ENCODE results near the gene CPLX1. TPM values are rescaled to one million over a fixed set of nuclear protein-coding genes. Genes with fewer than 3 reads are reported as not detected.

Gene CPLX1
- total and polyA plus RNA-seq, 2 donors (not counting 1 experiment from before 2014, with no cell fraction given): 0.03 to 0.66 TPM

DNA sequence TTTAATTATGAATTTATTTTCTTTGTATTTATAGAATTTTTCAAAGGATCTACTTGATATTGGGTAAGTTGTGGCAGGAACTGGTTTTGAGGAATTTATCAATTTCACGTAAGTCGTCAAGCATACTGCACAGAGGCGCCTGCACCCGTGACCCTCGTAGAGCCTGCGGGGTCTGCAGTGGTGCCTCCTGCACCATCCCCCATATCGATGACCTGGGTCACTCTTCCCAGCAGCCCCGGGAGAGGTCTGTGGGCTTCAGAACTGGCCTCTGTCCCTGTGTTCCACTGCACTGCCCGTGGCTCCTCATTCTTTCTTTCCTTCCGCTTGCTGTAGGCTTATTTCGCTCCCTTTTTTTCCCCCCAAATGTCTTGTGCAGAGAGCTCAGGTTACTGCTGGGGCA lies 31.5 kb upstream of the CPLX1 start:
- Histone ChIP-seq H3K36me3 (ENCODE audit: control insufficient read depth, insufficient read depth, low read length) (peaks cover 22% of the 10 kb centered on the region), H3K4me2 (ENCODE audit: extremely low read depth, insufficient read depth, low read length) (no peak overlapping the region)
- no peak for DNase-seq (ENCODE audit: low read depth in 2 of 2)

DNA sequence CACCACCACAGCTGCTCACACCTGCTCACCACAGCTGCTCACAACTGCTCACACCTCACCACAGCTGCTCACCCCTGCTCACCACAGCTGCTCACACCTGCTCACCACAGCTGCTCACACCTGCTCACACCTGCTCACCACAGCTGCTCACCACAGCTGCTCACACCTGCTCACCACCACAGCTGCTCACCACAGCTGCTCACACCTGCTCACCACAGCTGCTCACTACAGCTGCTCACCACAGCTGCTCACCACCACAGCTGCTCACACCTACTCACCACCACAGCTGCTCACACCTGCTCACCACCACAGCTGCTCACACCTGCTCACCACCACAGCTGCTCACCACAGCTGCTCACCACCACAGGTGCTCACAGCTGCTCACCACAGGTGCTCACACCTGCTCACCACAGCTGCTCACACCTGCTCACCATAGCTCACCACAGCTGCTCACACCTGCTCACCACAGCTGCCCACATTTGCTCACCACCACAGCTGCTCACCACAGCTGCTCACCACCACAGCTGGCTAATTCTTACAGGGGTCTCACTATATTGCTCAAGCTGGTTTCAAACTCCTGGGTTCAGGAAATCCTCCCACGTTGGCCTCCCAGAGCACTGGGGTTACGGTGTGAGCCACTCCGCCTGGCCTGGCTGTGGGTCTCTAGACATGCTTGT lies 30.4 kb upstream of the CPLX1 start:
- Histone ChIP-seq H3K9ac (ENCODE audit: insufficient read depth, low read length) (no peak overlapping the region), H4K20me1 (ENCODE audit: control insufficient read depth, extremely low read depth, insufficient read depth, low read length) (no peaks in the 10 kb centered on the region), H2AFZ (ENCODE audit: low read length) (no peak overlapping the region), H3K4me2 (ENCODE audit: extremely low read depth, insufficient read depth, low read length) (no peak overlapping the region), H3K27ac (ENCODE audit: insufficient read depth, low read length) (no peak overlapping the region), H3K9me3 (ENCODE audit: control insufficient read depth, insufficient read depth, low read depth, low read length) (no peaks in the 10 kb centered on the region), H3K4me3 (replicated peaks in 1 of 4; ENCODE audit: control extremely low read depth in 1 of 4, insufficient read depth in 1 of 4, low read depth in 3 of 4, low read length in 4 of 4) (no peak overlapping the region), H3K27me3 (ENCODE audit: control insufficient read depth, insufficient read depth, low read length) (no peaks in the 10 kb centered on the region), H3K36me3 (ENCODE audit: control insufficient read depth, insufficient read depth, low read length) (peaks cover 23% of the 10 kb centered on the region), H3K79me2 (ENCODE audit: control insufficient read depth, insufficient read depth, low read length) (no peaks in the 10 kb centered on the region), H3K4me1 (ENCODE audit: control insufficient read depth, extremely low read depth, insufficient read depth, low read length) (no peaks in the 10 kb centered on the region)
- TF ChIP-seq CTCF (conservative IDR thresholded peaks at IDR 0.05 in 1 of 2, IDR thresholded peaks at IDR 0.05 in 1 of 2; ENCODE audit: low read depth in 1 of 2, low read length in 2 of 2) (no peak), EZH2 (IDR thresholded peaks at IDR 0.05; ENCODE audit: low read length, missing control alignments) (no peak)
- DNase-seq (ENCODE audit: low read depth in 2 of 2): no peak

More for the DNA sequence above, 31.5 kb upstream of the CPLX1 start:
- Histone ChIP-seq H3K79me2 (ENCODE audit: control insufficient read depth, insufficient read depth, low read length) (no peaks in the 10 kb centered on the region), H3K4me3 (replicated peaks in 1 of 4; ENCODE audit: control extremely low read depth in 1 of 4, insufficient read depth in 1 of 4, low read depth in 3 of 4, low read length in 4 of 4) (no peak overlapping the region), H3K27me3 (ENCODE audit: control insufficient read depth, insufficient read depth, low read length) (no peaks in the 10 kb centered on the region), H3K4me1 (ENCODE audit: control insufficient read depth, extremely low read depth, insufficient read depth, low read length) (no peaks in the 10 kb centered on the region), H3K9me3 (ENCODE audit: control insufficient read depth, insufficient read depth, low read depth, low read length) (no peaks in the 10 kb centered on the region), H2AFZ (ENCODE audit: low read length) (no peak overlapping the region), H3K9ac (ENCODE audit: insufficient read depth, low read length) (no peak overlapping the region), H3K27ac (ENCODE audit: insufficient read depth, low read length) (no peak overlapping the region), H4K20me1 (ENCODE audit: control insufficient read depth, extremely low read depth, insufficient read depth, low read length) (no peaks in the 10 kb centered on the region)
- TF ChIP-seq CTCF (conservative IDR thresholded peaks at IDR 0.05 in 1 of 2, IDR thresholded peaks at IDR 0.05 in 1 of 2; ENCODE audit: low read depth in 1 of 2, low read length in 2 of 2): no peak
- TF ChIP-seq EZH2 (IDR thresholded peaks at IDR 0.05; ENCODE audit: low read length, missing control alignments): no peak

GRCh38 chr4:855880-856224 lies 29.9 kb upstream of the CPLX1 start:
- Histone ChIP-seq H2AFZ (ENCODE audit: low read length) (no peak overlapping the region), H3K9ac (ENCODE audit: insufficient read depth, low read length) (no peak overlapping the region), H3K27me3 (ENCODE audit: control insufficient read depth, insufficient read depth, low read length) (no peaks in the 10 kb centered on the region), H3K27ac (ENCODE audit: insufficient read depth, low read length) (no peak overlapping the region), H3K36me3 (ENCODE audit: control insufficient read depth, insufficient read depth, low read length) (peaks cover 23% of the 10 kb centered on the region), H3K79me2 (ENCODE audit: control insufficient read depth, insufficient read depth, low read length) (no peaks in the 10 kb centered on the region), H4K20me1 (ENCODE audit: control insufficient read depth, extremely low read depth, insufficient read depth, low read length) (no peaks in the 10 kb centered on the region), H3K4me2 (ENCODE audit: extremely low read depth, insufficient read depth, low read length) (no peak overlapping the region), H3K4me3 (replicated peaks in 1 of 4; ENCODE audit: control extremely low read depth in 1 of 4, insufficient read depth in 1 of 4, low read depth in 3 of 4, low read length in 4 of 4) (no peak overlapping the region), H3K4me1 (ENCODE audit: control insufficient read depth, extremely low read depth, insufficient read depth, low read length) (no peaks in the 10 kb centered on the region), H3K9me3 (ENCODE audit: control insufficient read depth, insufficient read depth, low read depth, low read length) (no peaks in the 10 kb centered on the region)
- TF ChIP-seq CTCF (conservative IDR thresholded peaks at IDR 0.05 in 1 of 2, IDR thresholded peaks at IDR 0.05 in 1 of 2; ENCODE audit: low read depth in 1 of 2, low read length in 2 of 2): no peak
- no peak for DNase-seq (ENCODE audit: low read depth in 2 of 2)
